GM08714 (cell line): ENCODE data around the gene DOCK4.

ENCODE experiments used
- H3K4me3 ChIP-seq: fragments of 200-500 bp; sonication (Bioruptor generic); 2 replicates; pipeline ENCODE4 v1.5.1; 2014; ENCODE audit warnings: mild to moderate bottlenecking, low read length, inconsistent platforms
- ZNF274 ChIP-seq: IDR thresholded peaks from 2 replicates; pipeline ENCODE4 v1.6.1; 2012; ENCODE audit warnings: mild to moderate bottlenecking, low read depth, low read length

Gene DOCK4

GRCh38 chr7:112162784-112163506 is 43.3 kb downstream of the DOCK4 start:
- TF ChIP-seq ZNF274, result no peak
- H3K4me3 ChIP-seq, result no peak overlapping the region

- H3K4me3 ChIP-seq, result no peak overlapping the region
- no peak for TF ChIP-seq ZNF274
Observed at GRCh38 chr7:112162142-112162766, 43.9 kb downstream of the DOCK4 start.

GRCh38 chr7:112161253-112162141 is 44.7 kb downstream of the DOCK4 start:
- no peak for TF ChIP-seq ZNF274
- H3K4me3 ChIP-seq, result no peak overlapping the region

- no peak overlapping the region for H3K4me3 ChIP-seq
- no peak for TF ChIP-seq ZNF274
Observed at GRCh38 chr7:112160771-112161150, 45.4 kb downstream of the DOCK4 start.

DNA sequence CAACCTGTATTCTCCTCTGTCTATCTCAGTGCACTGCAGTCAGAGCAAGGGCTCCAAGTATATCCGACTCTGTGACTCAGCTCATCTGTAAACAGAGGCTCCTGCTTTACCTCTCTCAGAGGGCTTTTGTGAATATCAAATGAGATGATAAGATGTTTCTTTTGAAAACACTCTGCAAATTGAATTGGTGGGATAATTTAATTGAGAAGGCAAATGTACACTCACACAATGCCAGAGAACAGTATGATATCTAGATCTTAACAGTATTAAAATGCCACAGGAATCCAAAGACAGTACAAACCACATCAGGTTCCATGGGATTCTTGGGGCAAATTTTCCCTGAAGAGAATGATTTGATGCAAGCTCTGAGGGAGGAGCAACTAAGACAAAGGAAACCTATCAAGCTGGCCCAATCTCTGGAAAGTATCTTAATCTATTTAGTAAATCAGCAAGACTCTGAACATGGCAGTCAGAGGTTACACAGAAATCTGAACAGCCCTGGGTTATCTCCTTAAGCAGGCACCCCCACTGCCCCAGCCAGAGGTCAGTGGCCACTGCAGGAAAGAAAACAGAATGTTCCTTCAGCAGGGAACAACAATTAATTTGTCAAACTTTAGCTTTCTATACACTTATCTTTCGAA is 45.9 kb downstream of the DOCK4 start:
- TF ChIP-seq ZNF274, result no peak
- H3K4me3 ChIP-seq, result no peak overlapping the region

DNA sequence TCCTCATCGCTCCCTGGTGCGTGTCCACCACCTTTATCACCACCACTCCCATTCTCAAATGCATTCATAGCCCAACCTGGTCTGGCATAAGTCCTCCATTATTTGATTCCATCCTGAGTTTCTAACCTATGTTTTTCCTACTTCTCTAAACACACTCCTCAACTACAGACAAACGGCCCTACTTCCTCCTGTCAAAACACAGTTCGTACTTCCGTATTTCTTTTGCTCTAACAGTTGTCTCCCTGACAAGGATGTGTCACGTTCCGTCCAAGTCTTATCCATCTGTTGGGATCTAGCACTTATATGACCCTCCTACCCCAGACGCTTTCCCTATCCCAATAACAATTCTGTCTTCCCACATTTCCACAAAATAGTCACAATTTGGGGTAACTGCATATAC is 46.8 kb downstream of the DOCK4 start:
- H3K4me3 ChIP-seq, result no peak overlapping the region
- TF ChIP-seq ZNF274, result no peak

- no peak for TF ChIP-seq ZNF274
Observed at GRCh38 chr7:112157072-112157471, 49.1 kb downstream of the DOCK4 start.

DNA sequence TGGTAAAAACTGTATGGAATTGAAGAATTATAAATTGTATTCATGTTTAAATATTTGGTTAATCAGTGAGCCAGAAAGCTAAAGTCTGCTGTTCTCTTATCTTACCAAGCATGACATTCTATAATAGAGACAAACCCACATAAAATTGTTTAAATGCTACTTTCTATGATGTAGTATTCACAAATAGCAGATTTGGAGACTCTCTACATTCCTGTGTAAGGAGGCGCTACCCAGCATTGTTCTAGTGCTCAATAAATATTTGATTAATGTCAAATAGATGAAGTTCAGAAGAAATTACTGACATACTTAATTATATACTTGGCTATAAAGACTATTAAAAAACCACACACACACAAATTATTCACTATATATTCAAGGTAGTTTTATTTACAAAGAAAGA is 49.8 kb downstream of the DOCK4 start:
- no peak overlapping the region for H3K4me3 ChIP-seq
- no peak for TF ChIP-seq ZNF274

More at GRCh38 chr7:112157072-112157471, 49.1 kb downstream of the DOCK4 start:
- H3K4me3 ChIP-seq, result no peak overlapping the region

DNA sequence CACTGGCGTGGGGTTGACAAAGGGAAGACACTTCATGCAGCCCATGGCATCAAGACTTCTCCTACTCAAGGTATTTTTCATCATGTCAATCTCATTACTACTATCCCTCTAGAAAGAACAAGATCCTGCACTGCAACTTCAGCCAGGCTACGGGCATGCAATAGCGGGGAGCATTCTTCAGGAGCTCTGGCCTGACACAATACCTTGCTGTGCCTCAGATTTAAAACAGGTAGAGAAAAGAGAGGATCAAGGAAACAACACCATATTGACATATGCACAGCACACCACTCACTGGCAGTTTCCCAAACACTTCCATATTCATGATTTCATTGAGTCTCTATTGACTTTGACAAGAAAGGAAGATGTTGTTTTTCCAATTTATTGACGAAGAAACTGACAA is 51.5 kb downstream of the DOCK4 start:
- H3K4me3 ChIP-seq, result no peak overlapping the region
- TF ChIP-seq ZNF274, result no peak

GRCh38 chr7:112152186-112152585 is 54.0 kb downstream of the DOCK4 start:
- TF ChIP-seq ZNF274, result no peak
- no peak overlapping the region for H3K4me3 ChIP-seq

DNA sequence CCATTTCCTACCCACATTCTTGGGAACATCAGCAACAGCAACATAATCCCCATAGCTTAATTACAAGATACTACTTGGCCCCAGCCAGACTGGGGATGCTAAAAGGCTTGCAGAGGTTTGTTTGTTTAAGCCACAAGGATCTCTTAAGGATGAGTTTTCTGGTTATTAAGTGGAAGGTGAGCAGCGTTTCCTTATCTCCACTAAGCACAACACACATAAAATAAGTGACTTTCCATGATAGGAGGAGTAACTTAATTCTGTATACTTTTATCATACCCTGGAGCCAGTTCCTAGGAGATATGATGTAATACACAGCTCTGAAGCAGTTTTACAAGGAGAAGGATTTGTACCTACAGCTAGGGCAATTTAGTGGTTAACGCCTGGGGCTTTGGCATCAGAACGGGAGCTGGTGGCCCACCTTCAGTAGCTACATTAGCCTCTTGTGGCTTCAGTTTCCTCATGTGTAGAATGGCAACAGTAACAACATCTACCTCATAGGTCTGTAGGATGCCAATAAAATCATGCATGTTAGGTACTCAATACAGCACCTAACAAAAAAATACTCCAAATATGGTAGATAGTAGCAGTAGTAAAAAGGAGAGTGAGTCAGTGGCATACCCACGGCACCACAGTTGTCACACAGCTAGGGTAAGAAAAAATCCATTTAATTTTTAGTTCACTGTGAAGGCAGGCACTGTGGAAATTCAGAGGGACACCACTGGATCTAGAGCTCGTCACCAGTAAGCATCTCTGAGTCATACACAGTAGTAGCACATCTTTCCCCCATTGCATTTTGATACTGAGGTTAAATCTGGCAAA is 55.2 kb downstream of the DOCK4 start:
- TF ChIP-seq ZNF274, result no peak
- H3K4me3 ChIP-seq, result no peak overlapping the region

- H3K4me3 ChIP-seq, result no peak overlapping the region
- no peak for TF ChIP-seq ZNF274
Observed at GRCh38 chr7:112149734-112150133, 56.5 kb downstream of the DOCK4 start.

DNA sequence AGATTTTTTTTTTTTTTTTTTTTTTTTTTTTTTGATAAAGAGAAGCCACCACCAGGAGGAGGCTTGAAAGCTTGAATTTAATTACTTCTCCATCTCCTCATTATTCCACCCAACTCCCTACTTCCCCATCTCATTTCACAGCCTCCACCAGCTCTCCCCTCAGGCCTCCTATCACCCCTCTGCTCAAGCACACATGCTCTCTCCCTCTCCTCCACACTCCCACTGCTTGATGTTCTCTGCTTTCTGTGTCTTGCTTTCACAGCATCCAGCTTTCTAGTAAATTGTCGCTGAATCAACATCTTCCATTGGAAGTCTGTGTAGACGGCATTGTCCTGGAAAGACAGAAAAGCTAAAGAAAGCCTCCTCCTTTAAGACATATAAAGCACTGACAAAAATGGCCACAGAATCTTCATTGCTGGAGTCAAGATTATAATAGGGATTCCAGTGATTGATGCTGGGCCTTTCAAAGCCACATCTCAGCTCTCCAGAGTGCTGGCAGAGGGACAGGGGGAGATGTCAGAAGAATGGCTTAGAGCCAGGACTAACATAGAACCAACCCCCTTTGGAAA is 58.3 kb downstream of the DOCK4 start:
- H3K4me3 ChIP-seq, result no peak overlapping the region
- TF ChIP-seq ZNF274, result no peak
